H9 (cell line): ENCODE results near the gene ADAMTSL3. TPM values are rescaled to one million over a fixed set of nuclear protein-coding genes. Genes with fewer than 3 reads are reported as not detected.

Source experiments
- DNase-seq: peaks from one replicate; pipeline ENCODE4 v3.0.0-alpha.2; 2017
- H2AFZ ChIP-seq: one replicate; pipeline ENCODE4 v1.6.1; 2013; ENCODE audit warnings: mild to moderate bottlenecking, low read length, control low read depth, moderate library complexity
- H2AK5ac ChIP-seq: 2 replicates; pipeline ENCODE4 v1.6.1; 2013; ENCODE audit warnings: low read length, control low read depth, mixed read lengths; ENCODE audit not compliant: insufficient read length
- H2BK120ac ChIP-seq: one replicate; pipeline ENCODE4 v1.6.1; 2013; ENCODE audit warnings: low read depth, mild to moderate bottlenecking, low read length, control low read depth, inconsistent platforms; ENCODE audit not compliant: poor library complexity, severe bottlenecking
- H2BK12ac ChIP-seq: 2 replicates; pipeline ENCODE4 v1.6.1; 2013; ENCODE audit warnings: low read length, control low read depth, mixed read lengths, low read depth; ENCODE audit not compliant: insufficient read length
- H2BK15ac ChIP-seq: 2 replicates; pipeline ENCODE4 v1.6.1; 2013; ENCODE audit warnings: low read depth, low read length, control low read depth
- H2BK20ac ChIP-seq: one replicate; pipeline ENCODE4 v1.6.1; 2013; ENCODE audit warnings: low read depth, mild to moderate bottlenecking, low read length, control low read depth, inconsistent platforms; ENCODE audit not compliant: poor library complexity, severe bottlenecking
- H2BK5ac ChIP-seq: 2 replicates; pipeline ENCODE4 v1.6.1; 2013; ENCODE audit warnings: low read length, control low read depth, mixed read lengths; ENCODE audit not compliant: insufficient read length
- H3K14ac ChIP-seq: 2 replicates; pipeline ENCODE4 v1.6.1; 2013; ENCODE audit warnings: low read length, control low read depth; ENCODE audit not compliant: insufficient read depth
- H3K18ac ChIP-seq: 2 replicates; pipeline ENCODE4 v1.6.1; 2013; ENCODE audit warnings: low read depth, mild to moderate bottlenecking, mixed read lengths, low read length, control low read depth; ENCODE audit not compliant: insufficient read length
- H3K23ac ChIP-seq: 2 replicates; pipeline ENCODE4 v1.6.1; 2013; ENCODE audit warnings: low read length, control low read depth, mixed read lengths, low read depth; ENCODE audit not compliant: insufficient read length
- H3K23me2 ChIP-seq: 2 replicates; pipeline ENCODE4 v1.6.1; 2013; ENCODE audit warnings: low read depth, mild to moderate bottlenecking, mixed read lengths, low read length, control low read depth; ENCODE audit not compliant: insufficient read length, poor library complexity, severe bottlenecking
- H3K27ac ChIP-seq: 2 replicates; pipeline ENCODE4 v1.5.1; 2013; ENCODE audit warnings: low read length, control low read depth, mixed read lengths, low read depth; ENCODE audit not compliant: insufficient read length
- H3K27me3 ChIP-seq: 2 replicates; pipeline ENCODE4 v1.6.1; 2013; ENCODE audit warnings: low read length, control low read depth, inconsistent platforms; ENCODE audit not compliant: insufficient read depth
- H3K4ac ChIP-seq: 2 replicates; pipeline ENCODE4 v1.6.1; 2013; ENCODE audit warnings: low read depth, mild to moderate bottlenecking, control low read depth, inconsistent platforms, low read length, moderate library complexity
- H3K4me1 ChIP-seq: 2 replicates; pipeline ENCODE4 v1.6.1; 2013; ENCODE audit warnings: low read length, control low read depth, inconsistent platforms; ENCODE audit not compliant: insufficient read depth
- H3K4me2 ChIP-seq: 2 replicates; pipeline ENCODE4 v1.6.1; 2013; ENCODE audit warnings: low read length, control low read depth, mixed read lengths; ENCODE audit not compliant: insufficient read length, insufficient read depth
- H3K56ac ChIP-seq: 2 replicates; pipeline ENCODE4 v1.6.1; 2013; ENCODE audit warnings: low read depth, mild to moderate bottlenecking, mixed read lengths, low read length, control low read depth; ENCODE audit not compliant: insufficient read length
- H3K79me1 ChIP-seq: 2 replicates; pipeline ENCODE4 v1.6.1; 2013; ENCODE audit warnings: low read depth, mild to moderate bottlenecking, moderate library complexity, low read length, control low read depth, inconsistent platforms; ENCODE audit not compliant: insufficient read depth, poor library complexity, severe bottlenecking
- H3K79me2 ChIP-seq: 2 replicates; pipeline ENCODE4 v1.6.1; 2013; ENCODE audit warnings: low read length, control low read depth, inconsistent platforms; ENCODE audit not compliant: insufficient read depth
- H3K9ac ChIP-seq: 2 replicates; pipeline ENCODE4 v1.6.1; 2013; ENCODE audit warnings: low read length, control low read depth, mixed read lengths; ENCODE audit not compliant: insufficient read length; ENCODE audit errors: extremely low read depth
- H3K9me3 ChIP-seq: one replicate; pipeline ENCODE4 v1.6.1; 2013; ENCODE audit warnings: low read depth, low read length, inconsistent platforms; ENCODE audit not compliant: control insufficient read depth
- H3T11ph ChIP-seq: one replicate; pipeline ENCODE4 v1.6.1; 2013; ENCODE audit warnings: mild to moderate bottlenecking, low read length, control low read depth, inconsistent platforms
- H4K20me1 ChIP-seq: one replicate; pipeline ENCODE4 v1.6.1; 2013; ENCODE audit not compliant: control insufficient read depth, insufficient read length, insufficient read depth
- H4K5ac ChIP-seq: 2 replicates; pipeline ENCODE4 v1.6.1; 2013; ENCODE audit warnings: low read depth, mild to moderate bottlenecking, mixed read lengths, low read length, control low read depth; ENCODE audit not compliant: insufficient read length
- H4K8ac ChIP-seq: replicated peaks from 2 replicates; pipeline ENCODE4 v1.6.1; 2013; ENCODE audit warnings: low read length, control low read depth, mixed read lengths, low read depth; ENCODE audit not compliant: insufficient read length
- H4K91ac ChIP-seq: 2 replicates; pipeline ENCODE4 v1.6.1; 2013; ENCODE audit warnings: low read depth, mild to moderate bottlenecking, moderate library complexity, mixed read lengths, low read length, control low read depth; ENCODE audit not compliant: insufficient read length
- H3K27ac Mint-ChIP-seq, 3 experiments: 2 replicates in 2 of 3; 3 replicates in 1 of 3; pipeline ENCODE4 v1.8.0; 2020 to 2021; ENCODE audit warnings: mixed read lengths in 3 of 3, mild to moderate bottlenecking in 1 of 3, moderate library complexity in 1 of 3
- H3K27me3 Mint-ChIP-seq: 2 replicates; pipeline ENCODE4 v1.8.0; 2021; ENCODE audit warnings: low read depth, mild to moderate bottlenecking, moderate library complexity, mixed read lengths
- H3K36me3 Mint-ChIP-seq, 3 experiments: 2 replicates in 2 of 3; 3 replicates in 1 of 3; pipeline ENCODE4 v1.8.0; 2020 to 2021; ENCODE audit warnings: low read depth in 3 of 3, mixed read lengths in 3 of 3; ENCODE audit not compliant: insufficient read depth in 1 of 3
- H3K4me1 Mint-ChIP-seq, 2 experiments: 2 replicates each; pipeline ENCODE4 v1.8.0; 2020; ENCODE audit warnings: mixed read lengths in 2 of 2
- H3K4me3 Mint-ChIP-seq, 2 experiments: 2 replicates in 1 of 2; 3 replicates in 1 of 2; pipeline ENCODE4 v1.8.0; 2020 to 2021; ENCODE audit warnings: mild to moderate bottlenecking in 2 of 2, mixed read lengths in 2 of 2, moderate library complexity in 1 of 2
- H3K9me3 Mint-ChIP-seq, 2 experiments: 2 replicates in 1 of 2; 3 replicates in 1 of 2; pipeline ENCODE4 v1.8.0; 2020; ENCODE audit warnings: mild to moderate bottlenecking in 2 of 2, mixed read lengths in 2 of 2, moderate library complexity in 1 of 2
- CTCF ChIP-seq: fragments of 200-600 bp; sonication (generic); conservative IDR thresholded peaks from 3 replicates; pipeline ENCODE4 v1.8.0; 2021; ENCODE audit warnings: antibody characterized with exemption, mild to moderate bottlenecking
- WGBS: extraction: QIAGEN DNeasy Blood & Tissue Kit; methylation state at CpG from one replicate; pipeline ENCODE4 v1.1.7; 2013; ENCODE audit warnings: missing lambda C conversion rate, low lambda C conversion rate, mixed read lengths; ENCODE audit not compliant: insufficient read length; ENCODE audit errors: extremely low coverage; 5-methylcytosine and 5-hydroxymethylcytosine counted together
- total RNA-seq: library from RNA; stranded (reverse); gene quantifications from 2 replicates; pipeline ENCODE4 v1.2.1, GENCODE V29; 2021

ADAMTSL3 gene
- total RNA-seq, 1 experiment from 2014 or later, result 0.39 TPM

GRCh38 chr15:83818591-83818990 lies 164.7 kb downstream of the ADAMTSL3 start:
- Histone ChIP-seq H2BK120ac (no peak overlapping the region), H2BK20ac (no peak overlapping the region), H3K27me3 (no peaks in the 10 kb centered on the region), H2BK15ac (no peak overlapping the region), H4K20me1 (no peaks in the 10 kb centered on the region), H3K56ac (no peak overlapping the region), H3K4me2 (no peak overlapping the region), H3T11ph (no peak overlapping the region), H2BK5ac (no peak overlapping the region), H3K79me2 (no peaks in the 10 kb centered on the region), H3K4ac (no peak overlapping the region), H2AFZ (no peak overlapping the region), H3K23me2 (no peaks in the 10 kb centered on the region), H3K4me1 (no peaks in the 10 kb centered on the region), H3K14ac (no peak overlapping the region), H2BK12ac (no peak overlapping the region), H3K79me1 (no peaks in the 10 kb centered on the region), H4K8ac (no peak overlapping the region), H3K9ac (no peak overlapping the region), H3K18ac (no peak overlapping the region), H3K27ac (no peak overlapping the region), H2AK5ac (no peak overlapping the region), H3K9me3 (no peaks in the 10 kb centered on the region), H4K5ac (no peak overlapping the region), H4K91ac (no peak overlapping the region), H3K23ac (no peak overlapping the region)
- no peak overlapping the region; a peak in 1 of 7 replicates for H3K27ac Mint-ChIP-seq
- H3K9me3 Mint-ChIP-seq, result peaks cover 5 to 11% of the 10 kb centered on the region in 2 experiments
- peaks cover 4 to 5% (median 5%) of the 10 kb centered on the region in 3 experiments; a peak in 5 of 7 replicates for H3K36me3 Mint-ChIP-seq
- DNase-seq, result no peak
- no CpG with 5 or more reads among the region's 8 CpGs for WGBS
- TF ChIP-seq CTCF, result no peak
- peaks cover 3% of the 10 kb centered on the region; the same call in 1 of the 2 replicates for H3K27me3 Mint-ChIP-seq
- no peaks in the 10 kb centered on the region for H3K4me1 Mint-ChIP-seq
- H3K4me3 Mint-ChIP-seq, result no peak overlapping the region
